ENCODE measurements around the gene LGALS12. TPM values are rescaled to one million over a fixed set of nuclear protein-coding genes. Genes with fewer than 3 reads are reported as not detected.
"Not testable (repeated sequence)": the region's sequence is repeated elsewhere in the genome, so short reads cannot be mapped to it uniquely, and the experiment has no call there.

The LGALS12 gene
- total RNA-seq, 1 experiment from 2014 or later: not detected

- peak; percentile 49 for DNase-seq (ENCODE audit: low spot score)
Observed at GRCh38 chr11:63532799-63533475, 27.1 kb downstream of the LGALS12 start.

- no peak for DNase-seq (ENCODE audit: low spot score)
Observed at GRCh38 chr11:63534076-63534475, 28.2 kb downstream of the LGALS12 start.

- no peak for DNase-seq (ENCODE audit: low spot score)
Observed at GRCh38 chr11:63534895-63535461, 29.1 kb downstream of the LGALS12 start.

GRCh38 chr11:63535734-63536133 is 29.9 kb downstream of the LGALS12 start:
- DNase-seq (ENCODE audit: low spot score): no peak

- DNase-seq (ENCODE audit: low spot score): peak; percentile 72
Observed at GRCh38 chr11:63536669-63537292, 30.9 kb downstream of the LGALS12 start, which contains the start of gene PLAAT4. Gene PLAAT4 (plus strand): TSS chr11:63536808. CDS start chr11:63536869, 61 bp downstream.

DNA sequence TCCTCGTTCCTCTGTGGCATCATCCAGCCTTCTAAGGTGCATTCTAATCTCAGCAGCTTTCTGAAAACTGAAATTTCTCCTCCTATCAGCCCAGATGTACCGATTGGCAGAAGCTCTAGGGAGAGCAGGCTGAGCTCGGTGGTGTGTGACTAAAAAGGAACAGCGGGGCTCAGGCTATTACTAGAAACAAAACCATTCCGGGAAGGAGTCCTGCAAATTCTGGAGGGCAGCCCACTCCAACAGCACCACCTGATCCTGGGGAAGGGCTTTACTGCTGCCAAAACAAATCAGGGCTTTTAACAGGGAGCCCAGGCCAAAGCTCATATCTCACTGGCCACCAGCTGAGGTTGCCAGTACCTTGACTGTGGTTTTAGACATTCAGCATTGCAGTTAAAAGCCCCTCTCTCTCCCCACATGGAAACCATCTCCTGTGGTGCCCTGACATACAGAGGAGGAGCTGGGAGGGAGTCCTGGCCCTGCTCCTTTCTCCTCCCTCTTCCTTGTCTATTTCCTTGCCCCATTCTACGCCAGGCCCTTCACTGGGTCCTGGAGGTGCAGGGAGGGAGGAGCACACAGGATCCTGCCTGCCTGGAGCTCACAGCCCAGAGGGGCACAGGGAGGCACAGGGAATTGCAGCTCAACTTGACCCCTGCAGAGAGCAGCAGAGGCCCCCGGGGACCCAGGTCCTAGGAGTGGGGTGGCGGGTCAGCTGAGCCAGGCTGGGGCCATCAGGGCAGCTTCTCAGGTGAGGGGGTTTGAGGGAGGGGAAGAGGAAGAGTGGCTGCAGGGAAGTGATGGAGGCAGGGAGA is 31.6 kb downstream of the LGALS12 start:
- peak; percentile 23 for DNase-seq (ENCODE audit: low spot score)

DNA sequence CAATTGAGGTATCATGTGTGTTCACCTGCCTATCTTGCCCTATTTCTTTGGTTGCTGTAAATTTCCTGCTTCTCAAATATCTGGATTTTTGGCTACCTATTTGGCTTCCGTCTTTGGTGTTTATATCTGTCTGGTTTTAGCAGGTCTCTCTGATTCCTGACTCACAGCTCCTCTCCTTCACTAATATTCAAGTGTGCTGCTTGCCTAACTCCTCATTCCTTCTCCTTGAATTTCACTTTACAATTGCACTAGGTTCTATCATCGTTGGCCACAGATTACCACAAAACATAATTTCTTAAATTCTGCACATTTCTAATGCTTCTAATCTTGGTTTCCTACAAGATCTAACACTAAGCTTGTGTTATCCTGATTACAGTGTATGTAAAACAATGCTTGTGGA is 36.6 kb downstream of the LGALS12 start:
- DNase-seq (ENCODE audit: low spot score): not testable (repeated sequence)

DNA sequence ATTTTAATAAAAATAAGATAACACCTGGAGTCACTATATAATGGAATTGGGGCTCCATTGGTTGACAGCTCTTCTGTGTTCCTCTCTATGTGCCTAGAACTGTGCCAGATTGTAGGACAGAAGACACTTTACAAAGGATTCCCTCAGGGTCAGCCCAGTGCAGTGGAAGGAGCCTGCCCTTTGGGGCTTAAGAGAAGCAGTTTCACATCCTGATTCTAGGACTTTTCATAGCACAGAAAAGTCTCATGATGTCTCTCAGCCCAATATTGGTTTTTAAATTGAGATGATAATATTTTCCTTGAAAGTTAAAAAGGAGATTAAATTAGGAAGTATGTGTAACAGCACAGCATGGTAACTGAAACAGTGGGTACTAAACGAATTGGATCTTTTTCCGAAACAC is 37.8 kb downstream of the LGALS12 start:
- DNase-seq (ENCODE audit: low spot score): no peak

- DNase-seq (ENCODE audit: low spot score): no peak
Observed at GRCh38 chr11:63547061-63547460, 41.2 kb downstream of the LGALS12 start.

GRCh38 chr11:63548178-63548577 is 42.3 kb downstream of the LGALS12 start:
- DNase-seq (ENCODE audit: low spot score): no peak

DNA sequence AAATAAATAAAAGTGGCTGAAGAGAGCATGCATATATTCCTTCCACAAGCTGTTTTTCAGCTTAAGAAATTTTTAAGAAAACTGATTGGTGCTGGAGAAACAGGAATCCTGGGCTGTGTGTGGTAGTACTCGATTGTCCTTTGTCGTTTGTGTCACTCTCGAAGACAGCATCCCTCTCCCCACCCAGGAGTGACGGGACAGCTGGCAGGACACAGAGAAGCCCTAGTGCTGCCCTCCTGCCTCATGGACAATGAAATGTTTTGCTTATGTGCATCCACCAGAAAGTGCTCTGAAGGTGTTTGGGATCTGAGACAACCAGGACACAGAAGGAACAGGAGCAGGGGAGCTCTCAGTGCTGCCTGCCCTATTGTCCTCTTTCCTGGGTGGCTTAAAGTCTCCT is 43.5 kb downstream of the LGALS12 start:
- DNase-seq (ENCODE audit: low spot score): no peak

DNA sequence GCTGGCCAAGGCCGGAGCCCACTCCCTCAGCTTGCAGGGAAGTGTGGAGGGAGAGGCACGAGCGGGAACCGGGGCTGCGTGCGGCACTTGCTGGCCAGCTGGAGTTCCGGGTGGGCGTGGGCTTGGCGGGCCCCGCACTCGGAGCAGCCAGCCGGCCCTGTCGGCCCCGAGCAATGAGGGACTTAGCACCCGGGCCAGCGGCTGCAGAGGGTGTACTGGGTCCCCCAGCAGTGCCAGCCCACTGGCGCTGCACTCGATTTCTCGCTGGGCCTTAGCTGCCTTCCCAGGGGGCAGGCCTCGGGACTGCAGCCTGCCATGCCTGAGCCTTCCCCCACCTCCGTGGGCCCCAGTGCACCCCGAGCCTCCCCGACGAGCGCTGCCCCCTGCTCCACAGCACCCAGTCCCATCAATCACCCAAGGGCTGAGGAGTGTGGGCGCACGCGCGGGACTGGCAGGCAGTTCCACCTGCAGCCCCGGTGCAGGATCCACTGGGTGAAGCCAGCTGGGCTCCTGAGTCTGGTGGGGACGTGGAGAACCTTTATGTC is 44.3 kb downstream of the LGALS12 start:
- not testable (repeated sequence) for DNase-seq (ENCODE audit: low spot score)

- DNase-seq (ENCODE audit: low spot score): no peak
Observed at GRCh38 chr11:63551091-63551888, 45.4 kb downstream of the LGALS12 start.

DNA sequence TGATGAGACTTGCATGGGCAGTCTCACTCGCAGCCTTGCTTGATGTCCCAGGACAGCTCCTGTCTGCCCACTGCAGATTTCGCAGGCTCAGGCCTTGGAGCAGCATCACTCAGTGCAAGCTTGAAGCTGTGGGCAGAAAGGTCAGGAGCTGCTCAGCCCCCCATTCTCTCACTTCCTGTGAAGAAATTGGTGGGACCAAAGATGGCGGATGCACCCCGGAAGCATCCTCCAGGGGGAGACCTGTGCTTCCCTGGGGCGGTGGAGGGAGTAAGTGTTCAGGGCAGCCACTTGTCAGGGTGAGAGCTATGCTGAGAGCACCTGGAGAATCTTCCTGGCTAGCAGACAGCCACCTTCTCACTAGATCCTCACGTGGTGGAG is 46.0 kb downstream of the LGALS12 start:
- DNase-seq (ENCODE audit: low spot score): no peak

GRCh38 chr11:63552921-63553320 is 47.0 kb downstream of the LGALS12 start:
- peak; percentile 67 for DNase-seq (ENCODE audit: low spot score)

GRCh38 chr11:63553759-63554158 is 47.9 kb downstream of the LGALS12 start:
- DNase-seq (ENCODE audit: low spot score): no peak

GRCh38 chr11:63554877-63555223 is 49.0 kb downstream of the LGALS12 start:
- DNase-seq (ENCODE audit: low spot score): no peak

DNA sequence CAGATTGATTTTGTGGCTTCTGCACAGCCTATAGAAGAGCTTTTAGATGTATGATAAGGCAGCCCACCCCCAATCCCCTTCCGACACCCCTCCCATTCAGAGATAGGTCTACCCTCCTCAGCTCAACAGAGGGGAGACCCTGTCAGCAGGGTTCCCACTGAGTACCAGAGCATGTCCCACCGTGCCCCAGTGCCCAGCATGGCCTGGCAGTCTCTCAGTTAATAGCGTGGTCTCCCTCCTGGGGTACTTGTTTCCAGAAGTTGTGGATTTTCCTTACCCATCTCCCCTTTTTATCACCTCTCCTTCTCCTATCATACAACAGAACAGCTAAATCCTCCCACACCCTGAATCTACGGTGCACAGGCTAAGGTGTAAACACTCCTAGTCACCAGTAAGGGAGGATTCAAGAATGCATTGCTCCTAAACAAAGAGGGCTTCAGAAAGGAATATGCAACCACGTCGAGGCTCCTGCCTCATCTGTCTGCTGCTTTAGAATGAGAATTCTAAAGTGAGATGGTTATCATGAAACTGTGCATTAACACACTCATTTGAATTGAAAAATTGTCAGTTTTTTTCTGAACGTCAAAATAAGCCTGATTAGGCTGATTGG is 50.6 kb downstream of the LGALS12 start:
- DNase-seq (ENCODE audit: low spot score): no peak

DNA sequence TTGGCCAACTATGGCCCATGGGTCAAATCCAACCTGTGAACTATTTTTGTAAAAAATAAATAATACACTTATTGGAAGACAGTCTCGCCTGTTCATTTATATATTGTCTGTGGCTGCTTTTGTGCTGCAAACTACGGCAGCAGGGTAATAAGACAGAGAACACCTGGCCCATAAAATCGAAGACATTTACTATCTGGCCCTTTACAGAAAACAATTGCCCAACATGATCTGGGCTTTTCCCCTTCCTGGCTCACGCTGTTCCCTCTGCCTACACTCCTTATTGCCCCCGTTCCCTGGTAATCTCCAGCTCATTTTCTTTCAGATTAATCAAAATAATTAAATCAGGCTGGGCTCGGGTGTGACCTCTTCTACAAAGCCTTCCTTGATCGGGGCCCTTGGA is 51.7 kb downstream of the LGALS12 start:
- DNase-seq (ENCODE audit: low spot score): no peak

- DNase-seq (ENCODE audit: low spot score): no peak
Observed at GRCh38 chr11:63558459-63559157, 52.7 kb downstream of the LGALS12 start.
